Activated naive CD8-positive, alpha-beta T cell (primary cell): ENCODE measurements around the gene AP1G1.

Experiments used
- H3K27ac Mint-ChIP-seq: one replicate; pipeline ENCODE4 v1.8.0; 2021; ENCODE audit warnings: mixed read lengths
- H3K27me3 Mint-ChIP-seq: one replicate; pipeline ENCODE4 v1.8.0; 2021; ENCODE audit warnings: mixed read lengths
- H3K36me3 Mint-ChIP-seq: one replicate; pipeline ENCODE4 v1.8.0; 2021; ENCODE audit warnings: mixed read lengths
- H3K4me1 Mint-ChIP-seq: one replicate; pipeline ENCODE4 v1.8.0; 2021; ENCODE audit warnings: low read depth, mixed read lengths
- H3K4me3 Mint-ChIP-seq: one replicate; pipeline ENCODE4 v1.8.0; 2021; ENCODE audit warnings: mild to moderate bottlenecking, mixed read lengths
- H3K9me3 Mint-ChIP-seq: one replicate; pipeline ENCODE4 v1.8.0; 2021; ENCODE audit warnings: low read depth, mixed read lengths

The AP1G1 gene

DNA sequence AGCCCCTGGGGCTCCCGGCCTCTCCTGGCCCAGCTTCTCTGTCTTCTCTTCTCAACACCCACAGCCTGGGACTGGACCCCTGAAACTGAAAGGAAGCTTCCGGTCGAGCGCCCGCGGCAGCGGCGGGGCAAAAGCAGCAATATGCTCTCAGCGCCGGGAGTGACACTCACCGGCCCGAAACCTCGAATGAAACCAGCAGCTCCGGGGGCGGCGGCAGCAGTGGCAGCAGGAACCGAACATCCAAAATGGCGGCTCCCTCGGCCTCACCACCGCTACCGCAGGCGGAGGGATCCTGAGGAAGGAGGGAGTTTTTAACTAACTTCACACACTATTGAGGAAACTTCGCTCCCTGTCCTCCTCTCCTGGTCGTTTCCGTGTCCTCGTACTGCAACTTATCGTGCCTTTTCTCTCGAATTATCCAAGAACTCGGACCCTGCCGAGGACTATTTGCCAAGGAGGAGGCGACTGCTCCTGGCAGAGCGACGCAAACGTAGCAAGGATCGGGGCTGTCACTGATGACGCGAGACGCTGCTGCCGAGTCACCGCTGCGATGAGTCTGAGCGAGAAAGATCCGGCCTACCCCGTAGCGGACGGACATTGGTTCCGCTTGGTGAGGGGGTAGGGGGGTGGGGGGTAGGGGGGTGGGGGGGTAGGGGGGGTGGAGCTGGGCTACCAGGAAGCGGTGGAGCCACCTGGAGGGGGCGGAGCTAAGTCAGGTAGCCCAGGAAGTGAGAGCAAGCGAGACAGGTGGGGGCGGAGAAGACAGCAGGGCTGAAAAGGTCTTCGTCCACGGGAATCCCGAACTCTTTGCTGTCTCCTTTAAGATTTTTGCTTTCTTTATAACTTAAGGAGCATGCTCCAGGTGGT is at the start of gene AP1G1:
Gene AP1G1, minus strand, starts transcription at position 242 of the 867 bp plus-strand sequence. CDS start 19,355 bp downstream, outside the sequence.
- peak within 1 kb of the TSS; percentile 100 for H3K27ac Mint-ChIP-seq
- peaks cover 34% of the 10 kb centered on the region for H3K4me1 Mint-ChIP-seq
- H3K36me3 Mint-ChIP-seq: no peaks in the 10 kb centered on the region
- H3K9me3 Mint-ChIP-seq: no peaks in the 10 kb centered on the region
- no peaks in the 10 kb centered on the region for H3K27me3 Mint-ChIP-seq
- H3K4me3 Mint-ChIP-seq: peak within 1 kb of the TSS; percentile 92

DNA sequence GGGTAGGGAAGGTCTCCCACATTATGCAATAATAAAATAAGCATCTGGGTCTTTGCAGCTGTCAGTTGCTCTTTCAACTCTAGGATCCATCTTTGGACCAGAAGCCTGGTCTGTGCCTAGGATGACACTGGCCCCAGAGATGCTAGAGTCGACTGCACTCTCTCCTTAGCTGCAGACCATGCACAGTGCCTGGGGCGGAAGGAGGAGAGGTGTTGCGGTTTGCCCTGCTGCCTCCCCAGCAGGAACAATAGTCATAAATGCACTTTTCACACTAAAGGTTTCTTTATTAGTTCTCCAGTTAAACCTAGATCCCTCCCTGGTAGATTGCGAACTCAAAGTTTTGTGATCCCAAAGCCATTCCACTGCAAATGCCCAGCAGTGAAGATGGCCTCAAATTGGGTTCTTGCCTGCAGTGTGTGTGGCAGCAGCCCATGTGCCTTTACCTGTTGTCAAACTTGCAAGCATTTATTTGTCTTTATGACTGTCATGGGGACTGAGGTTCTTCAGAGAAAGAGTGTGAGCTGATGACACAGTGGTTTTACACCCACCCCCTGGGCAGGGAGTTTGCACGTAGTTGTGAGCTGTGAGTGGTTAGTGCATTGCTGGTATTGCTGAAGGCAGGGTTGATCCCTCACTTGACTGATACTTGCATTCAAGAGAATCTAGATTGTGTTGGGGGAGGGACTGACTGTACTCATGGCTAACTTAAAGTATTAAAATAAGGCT is 47.5 kb upstream of the AP1G1 start:
- Mint-ChIP-seq H3K27ac (peak overlapping the region; percentile 36), H3K27me3 (no peaks in the 10 kb centered on the region), H3K4me1 (peaks cover 45% of the 10 kb centered on the region), H3K9me3 (no peaks in the 10 kb centered on the region), H3K4me3 (no peak overlapping the region), H3K36me3 (no peaks in the 10 kb centered on the region)

DNA sequence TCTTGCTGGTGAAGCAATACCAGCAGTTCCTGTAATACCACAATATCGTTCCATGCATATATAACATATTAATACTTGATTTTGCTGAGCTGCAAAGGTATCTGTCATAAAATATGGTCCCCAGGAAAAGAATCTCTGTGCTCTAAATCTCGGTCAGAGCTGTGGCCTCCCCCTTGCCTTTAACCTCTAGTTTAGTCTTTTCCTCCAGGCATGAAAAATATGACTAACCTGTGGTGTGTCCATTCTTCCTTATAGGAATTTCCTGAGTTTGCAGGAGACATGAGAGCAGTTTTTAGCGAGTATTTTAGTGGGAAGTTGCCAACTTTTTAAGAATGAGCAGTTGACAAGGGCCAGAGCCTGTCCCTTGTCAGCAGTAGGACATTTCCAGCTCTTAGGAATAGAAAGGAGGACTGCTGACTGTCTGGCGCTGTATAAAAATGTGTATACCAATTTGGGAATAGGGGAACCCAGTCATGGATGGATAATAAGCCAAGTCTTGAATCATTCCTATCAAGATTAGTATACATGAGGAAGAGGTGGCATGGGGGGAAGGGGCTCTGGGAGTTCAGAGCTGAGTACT is 45.8 kb upstream of the AP1G1 start:
- Mint-ChIP-seq H3K9me3 (no peaks in the 10 kb centered on the region), H3K27me3 (no peaks in the 10 kb centered on the region), H3K36me3 (peaks cover 5% of the 10 kb centered on the region), H3K4me3 (no peak overlapping the region), H3K4me1 (peaks cover 48% of the 10 kb centered on the region), H3K27ac (no peak overlapping the region)

DNA sequence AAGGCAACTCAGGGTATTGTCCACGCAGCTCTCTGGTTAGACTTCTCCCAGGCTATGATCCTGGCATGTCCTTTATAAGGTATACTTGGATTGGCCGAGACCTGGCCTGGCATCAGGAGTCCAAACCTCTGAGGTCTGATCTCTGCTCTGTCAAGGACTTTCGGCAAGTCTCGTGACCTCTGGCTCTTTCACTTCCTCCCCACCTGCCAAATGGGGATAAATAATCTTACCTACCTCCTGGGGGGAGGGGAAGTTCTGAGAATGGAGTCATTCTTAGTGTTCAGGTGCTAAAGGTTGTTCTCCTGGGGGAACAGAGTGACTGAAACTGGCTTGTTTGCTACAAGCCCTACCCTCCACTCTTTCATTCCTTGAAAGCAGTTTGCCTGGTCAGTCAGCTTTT is 44.8 kb upstream of the AP1G1 start:
- no peaks in the 10 kb centered on the region for H3K27me3 Mint-ChIP-seq

DNA sequence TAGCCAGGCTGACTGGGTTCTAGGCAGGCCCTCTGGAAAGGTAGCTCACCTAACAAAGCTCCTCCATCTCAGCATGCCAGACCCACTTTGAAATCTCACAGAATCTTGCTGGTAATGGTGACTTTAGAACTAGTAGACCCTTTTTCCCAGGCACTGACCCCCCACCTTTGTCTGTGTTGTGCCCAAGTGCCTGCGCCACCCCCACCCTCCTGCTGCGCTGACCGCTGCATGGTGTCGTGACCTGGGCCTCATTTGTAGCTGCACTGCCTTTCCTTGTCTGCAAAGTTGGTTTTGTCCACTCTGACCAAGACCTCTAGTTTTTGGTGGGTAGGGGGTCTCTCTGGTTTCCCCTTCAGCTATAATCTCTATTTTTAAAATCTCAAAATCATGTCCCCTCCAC is 43.9 kb upstream of the AP1G1 start:
- no peak overlapping the region for H3K27ac Mint-ChIP-seq
- no peaks in the 10 kb centered on the region for H3K9me3 Mint-ChIP-seq
- H3K4me3 Mint-ChIP-seq: no peak overlapping the region
- H3K4me1 Mint-ChIP-seq: peaks cover 56% of the 10 kb centered on the region
- H3K36me3 Mint-ChIP-seq: peaks cover 10% of the 10 kb centered on the region
- H3K27me3 Mint-ChIP-seq: no peaks in the 10 kb centered on the region

More for the DNA sequence above, 44.8 kb upstream of the AP1G1 start:
- peaks cover 10% of the 10 kb centered on the region for H3K36me3 Mint-ChIP-seq
- H3K4me3 Mint-ChIP-seq: no peak overlapping the region
- no peak overlapping the region for H3K27ac Mint-ChIP-seq
- H3K4me1 Mint-ChIP-seq: peaks cover 49% of the 10 kb centered on the region
- H3K9me3 Mint-ChIP-seq: no peaks in the 10 kb centered on the region

DNA sequence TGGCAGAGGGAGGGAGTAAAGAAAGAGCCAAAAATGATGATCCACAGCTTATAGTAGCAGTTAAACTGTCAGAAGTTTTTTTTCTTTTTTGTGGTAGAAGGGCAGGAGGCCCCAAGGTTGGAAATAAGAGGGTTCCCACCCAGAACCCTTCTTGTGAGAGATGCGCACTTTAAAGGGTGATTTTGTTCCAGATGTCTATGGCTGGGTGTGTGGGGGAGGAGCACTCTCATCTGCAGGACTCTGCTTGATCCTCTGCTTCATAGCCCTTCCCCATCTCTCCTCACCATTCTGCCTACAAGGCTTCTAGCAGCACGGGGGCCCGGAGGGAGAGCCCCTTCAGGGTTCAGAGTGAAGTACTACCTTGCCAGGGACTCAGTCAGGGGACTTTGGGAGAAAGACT is 43.5 kb upstream of the AP1G1 start:
- Mint-ChIP-seq H3K4me1 (peaks cover 60% of the 10 kb centered on the region), H3K9me3 (no peaks in the 10 kb centered on the region), H3K36me3 (peaks cover 10% of the 10 kb centered on the region), H3K27ac (no peak overlapping the region), H3K27me3 (no peaks in the 10 kb centered on the region), H3K4me3 (no peak overlapping the region)

DNA sequence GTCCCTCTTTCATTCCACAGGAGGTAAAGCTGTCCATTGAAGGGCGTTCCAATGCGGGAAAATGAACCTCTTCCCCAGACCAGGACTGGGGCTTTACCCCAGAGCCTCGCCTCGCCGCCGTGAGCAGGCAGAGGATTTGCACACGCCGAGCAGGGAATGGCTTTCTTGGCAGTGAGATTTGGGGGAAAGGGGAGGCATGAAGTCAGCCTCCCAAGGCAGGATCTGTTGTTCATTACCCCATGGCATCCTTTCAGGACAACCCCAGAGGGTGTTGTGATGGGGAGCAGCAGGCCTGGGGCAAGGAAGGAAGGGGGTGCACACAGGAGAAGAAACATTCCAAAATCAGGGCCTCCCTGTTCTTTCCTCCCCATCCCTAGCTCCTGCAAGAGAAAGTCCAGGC is 43.1 kb upstream of the AP1G1 start:
- peaks cover 64% of the 10 kb centered on the region for H3K4me1 Mint-ChIP-seq

DNA sequence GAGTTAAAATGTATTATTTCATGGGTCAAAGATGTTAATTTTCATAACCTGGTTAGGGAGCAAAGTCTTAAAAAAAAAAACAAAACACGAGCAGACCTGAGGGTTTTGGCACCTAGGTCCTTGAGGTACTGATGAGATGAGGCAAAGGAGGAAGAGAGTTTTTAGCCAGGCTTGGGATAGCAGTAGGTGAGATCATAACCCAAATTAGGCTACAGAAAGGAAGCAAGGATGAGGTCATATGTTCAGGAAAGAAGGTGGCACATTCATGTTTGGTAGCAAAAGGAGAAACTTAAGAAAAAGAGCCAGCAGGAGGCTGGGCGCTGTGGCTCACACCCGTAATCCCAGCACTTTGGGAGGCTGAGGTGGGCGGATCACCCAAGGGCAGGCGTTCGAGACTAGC is 40.0 kb upstream of the AP1G1 start:
- Mint-ChIP-seq H3K4me1 (peaks cover 46% of the 10 kb centered on the region), H3K9me3 (no peaks in the 10 kb centered on the region), H3K36me3 (peaks cover 10% of the 10 kb centered on the region), H3K27me3 (no peaks in the 10 kb centered on the region), H3K27ac (no peak overlapping the region), H3K4me3 (no peak overlapping the region)

More for the DNA sequence above, 43.1 kb upstream of the AP1G1 start:
- Mint-ChIP-seq H3K4me3 (no peak overlapping the region), H3K9me3 (no peaks in the 10 kb centered on the region), H3K36me3 (peaks cover 10% of the 10 kb centered on the region), H3K27me3 (no peaks in the 10 kb centered on the region), H3K27ac (no peak overlapping the region)

DNA sequence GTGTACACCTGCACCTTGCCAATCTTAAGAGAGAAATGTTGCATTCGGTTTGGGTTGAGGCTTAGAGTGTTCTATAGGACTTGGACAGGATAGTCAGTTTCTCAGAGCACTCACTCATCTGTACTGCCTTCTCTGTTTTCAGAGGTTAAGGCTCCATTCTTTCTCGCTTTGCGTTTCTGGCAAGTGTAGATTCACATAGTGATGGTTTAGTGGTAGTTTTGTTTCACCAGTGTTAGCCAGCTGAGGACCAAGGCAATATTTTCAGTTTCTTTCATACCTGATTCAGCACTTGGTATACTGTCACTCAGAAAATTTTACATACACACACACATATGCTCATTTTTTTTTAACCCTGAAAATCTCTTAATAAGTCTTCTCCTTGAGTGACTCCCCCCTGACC is 38.5 kb upstream of the AP1G1 start:
- Mint-ChIP-seq H3K36me3 (peaks cover 10% of the 10 kb centered on the region), H3K27me3 (no peaks in the 10 kb centered on the region), H3K4me3 (peak overlapping the region; percentile 93), H3K9me3 (no peaks in the 10 kb centered on the region), H3K27ac (peak overlapping the region; percentile 83), H3K4me1 (peaks cover 41% of the 10 kb centered on the region)

DNA sequence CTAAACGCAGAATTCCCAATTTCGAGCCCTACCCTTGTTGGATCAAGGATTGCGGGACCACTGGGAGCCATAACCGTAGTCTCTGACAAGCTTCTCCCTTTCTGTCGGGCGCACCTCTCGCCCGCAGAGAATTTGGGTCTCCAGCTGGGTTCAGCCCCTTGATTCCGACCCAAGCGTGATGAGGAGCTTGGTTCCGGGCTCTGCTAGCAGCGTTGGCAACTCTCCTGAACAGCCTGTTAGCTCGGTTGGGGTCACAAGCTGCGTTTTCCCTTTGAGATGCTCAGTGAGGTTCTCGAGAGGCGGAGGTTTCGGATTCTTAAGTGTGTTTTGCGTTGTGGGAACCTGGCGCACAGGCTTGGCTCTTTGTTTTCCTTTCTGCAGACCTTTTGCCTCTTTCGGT is 37.8 kb upstream of the AP1G1 start:
- H3K4me3 Mint-ChIP-seq: peak overlapping the region; percentile 93
- peak overlapping the region; percentile 83 for H3K27ac Mint-ChIP-seq
- no peaks in the 10 kb centered on the region for H3K27me3 Mint-ChIP-seq
- H3K4me1 Mint-ChIP-seq: peaks cover 40% of the 10 kb centered on the region
- H3K9me3 Mint-ChIP-seq: no peaks in the 10 kb centered on the region
- H3K36me3 Mint-ChIP-seq: peaks cover 10% of the 10 kb centered on the region

DNA sequence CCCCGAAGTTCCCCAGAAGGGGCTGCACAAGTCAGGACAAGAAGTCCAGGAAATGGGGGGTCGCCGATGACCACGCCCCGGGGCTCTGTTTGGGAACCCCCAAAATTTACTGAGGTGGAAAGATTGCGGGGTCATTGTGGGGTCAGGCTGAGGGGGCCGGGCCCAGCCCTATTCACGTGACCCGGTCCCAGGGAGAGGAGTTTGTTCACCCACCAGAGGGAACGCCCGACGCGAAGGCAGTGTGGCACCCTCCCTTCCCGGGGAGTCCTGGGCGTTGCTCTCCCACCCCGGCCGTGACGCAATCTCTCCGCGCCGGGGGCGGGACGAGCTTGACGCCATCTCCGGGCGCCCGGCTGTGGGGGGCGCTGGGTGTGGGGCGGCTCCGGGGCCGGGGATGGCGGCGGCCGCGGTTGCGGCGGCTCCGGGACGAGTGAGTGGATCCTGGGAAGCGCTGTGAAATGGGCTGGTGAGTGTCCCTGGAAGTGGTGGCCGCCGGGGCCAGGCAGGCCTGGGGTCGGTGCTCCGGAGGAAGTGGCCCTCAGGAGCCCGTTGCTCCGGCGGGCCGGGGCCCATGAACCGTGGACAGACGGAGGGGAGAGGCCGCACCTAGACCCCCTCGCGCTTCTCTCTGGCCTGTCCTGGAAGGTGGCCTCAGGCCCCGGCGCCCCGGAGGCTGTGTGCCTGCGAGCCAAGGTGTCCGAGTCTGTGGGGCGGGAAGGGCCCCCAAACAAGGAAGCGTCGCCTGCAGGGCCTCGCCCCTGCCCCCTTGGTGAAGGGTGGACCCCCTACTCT is 37.2 kb upstream of the AP1G1 start, which contains the start of gene ATXN1L:
Gene ATXN1L, plus strand, starts transcription at position 338 of the 792 bp plus-strand sequence. CDS start 3,765 bp downstream, outside the sequence.
- Mint-ChIP-seq H3K4me3 (peak within 1 kb of the TSS; percentile 93), H3K27me3 (no peaks in the 10 kb centered on the region), H3K4me1 (peaks cover 38% of the 10 kb centered on the region), H3K27ac (peak within 1 kb of the TSS; percentile 89), H3K36me3 (peaks cover 10% of the 10 kb centered on the region), H3K9me3 (no peaks in the 10 kb centered on the region)

DNA sequence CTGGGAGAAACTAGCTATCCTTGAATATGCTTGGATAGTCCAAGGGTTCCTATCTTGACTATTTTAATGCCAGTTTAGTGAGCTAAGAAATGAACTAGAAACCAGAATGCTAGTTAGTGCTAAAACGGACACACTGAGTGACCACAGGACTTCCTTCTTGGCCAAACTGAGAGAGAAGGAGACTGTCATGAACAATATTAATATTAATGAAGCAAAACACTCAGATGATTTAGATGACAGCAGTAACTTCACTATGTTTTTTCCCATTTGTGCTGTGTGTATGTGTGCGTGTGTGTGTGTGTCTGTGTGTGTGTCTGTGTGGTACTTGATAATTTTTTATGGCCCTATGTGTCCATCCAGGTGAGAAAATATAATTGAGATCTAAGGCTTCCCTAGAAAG is 34.9 kb upstream of the AP1G1 start:
- Mint-ChIP-seq H3K9me3 (no peaks in the 10 kb centered on the region), H3K27me3 (no peaks in the 10 kb centered on the region), H3K4me1 (peaks cover 31% of the 10 kb centered on the region), H3K36me3 (peaks cover 1% of the 10 kb centered on the region), H3K27ac (no peak overlapping the region), H3K4me3 (peak overlapping the region; percentile 9)

DNA sequence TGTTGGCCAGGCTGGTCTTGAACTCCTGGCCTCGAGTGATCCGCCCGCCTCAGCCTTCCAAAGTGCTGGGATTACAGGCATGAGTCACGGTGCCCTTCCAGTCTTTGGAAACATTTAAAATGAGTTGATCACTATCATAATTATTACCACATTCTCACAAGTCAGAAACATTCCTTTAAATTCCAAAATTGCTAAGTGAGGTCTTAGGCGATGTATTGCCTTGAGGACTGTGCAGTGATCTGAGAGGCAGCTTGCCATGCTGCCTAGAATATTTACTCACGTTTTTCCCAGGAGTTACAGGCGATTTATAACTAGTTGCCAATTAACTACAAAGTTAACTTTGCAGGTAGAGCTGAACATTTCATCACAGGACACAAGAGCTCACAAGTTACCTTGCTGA is 31.4 kb upstream of the AP1G1 start:
- H3K4me3 Mint-ChIP-seq: no peak overlapping the region
- no peaks in the 10 kb centered on the region for H3K9me3 Mint-ChIP-seq

DNA sequence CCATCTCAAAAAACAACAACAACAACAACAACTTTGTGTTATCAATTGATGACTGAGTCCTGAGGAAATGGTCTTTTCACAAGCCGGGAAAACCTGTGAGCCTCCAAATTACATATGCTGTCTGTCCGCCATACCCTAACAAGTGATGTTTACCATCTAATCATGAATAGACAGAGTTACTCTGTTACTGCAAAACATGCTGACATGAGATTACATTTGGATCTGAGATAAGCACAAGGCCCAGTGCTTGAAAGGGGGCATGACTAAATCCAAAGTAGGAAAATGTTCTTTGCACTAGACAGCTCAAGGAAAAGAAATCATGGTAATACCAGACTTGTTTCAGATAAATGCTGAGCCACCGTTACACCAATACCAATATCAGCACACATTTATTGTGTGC is 28.5 kb upstream of the AP1G1 start:
- Mint-ChIP-seq H3K4me3 (no peak overlapping the region), H3K36me3 (no peaks in the 10 kb centered on the region), H3K9me3 (no peaks in the 10 kb centered on the region), H3K4me1 (peaks cover 3% of the 10 kb centered on the region), H3K27me3 (no peaks in the 10 kb centered on the region), H3K27ac (no peak overlapping the region)

More for the DNA sequence above, 31.4 kb upstream of the AP1G1 start:
- Mint-ChIP-seq H3K36me3 (no peaks in the 10 kb centered on the region), H3K27ac (no peak overlapping the region), H3K4me1 (peaks cover 7% of the 10 kb centered on the region), H3K27me3 (no peaks in the 10 kb centered on the region)
